ENCODE data around the gene RBCK1. TPM values are rescaled to one million over a fixed set of nuclear protein-coding genes. Genes with fewer than 3 reads are reported as not detected.
"Not testable (repeated sequence)": the region's sequence is repeated elsewhere in the genome, so short reads cannot be mapped to it uniquely, and the experiment has no call there.

Gene RBCK1
- total and polyA plus RNA-seq, 7 donors: 34.1 to 52.5 (median 43.1) TPM

- intact Hi-C loops (cut with DNase I): no loop called here
- DNase-seq (no peak), ATAC-seq (no peak)
- H3K27ac ChIP-seq: no peak overlapping the region
- H3K9me3 ChIP-seq: no peaks in the 10 kb centered on the region
- peaks cover 0 to 6% of the 10 kb centered on the region in 2 donors for H3K36me3 ChIP-seq (ENCODE audit: insufficient read depth in 1 of 2, low read depth in 1 of 2)
- 82 to 90% (median 87%) methylated on average over 21 of the region's 21 CpGs for WGBS, 3 donors
- no peak for TF ChIP-seq CTCF (IDR thresholded peaks at IDR 0.05)
- no peaks in the 10 kb centered on the region for H3K27me3 ChIP-seq (ENCODE audit: insufficient read depth in 3 of 3, low read length in 2 of 3)
- H3K4me1 ChIP-seq: no peaks in the 10 kb centered on the region
- no peak overlapping the region for H3K4me3 ChIP-seq
Observed at GRCh38 chr20:388034-388994, 19.8 kb upstream of the RBCK1 start.

GRCh38 chr20:389220-389619 is 18.9 kb upstream of the RBCK1 start:
- Histone ChIP-seq H3K27ac (no peak overlapping the region), H3K9me3 (no peaks in the 10 kb centered on the region), H3K36me3 (ENCODE audit: insufficient read depth in 1 of 2, low read depth in 1 of 2) (peaks cover 0 to 6% of the 10 kb centered on the region in 2 donors), H3K27me3 (ENCODE audit: insufficient read depth in 3 of 3, low read length in 2 of 3) (no peaks in the 10 kb centered on the region), H3K4me3 (no peak overlapping the region), H3K4me1 (no peaks in the 10 kb centered on the region)
- no peak for ATAC-seq
- whole genome bisulfite sequencing, 3 donors: 56 to 86% (median 62%) methylated on average over 6 of the region's 6 CpGs
- intact Hi-C loops (cut with DNase I): no loop called here
- DNase-seq: no peak
- TF ChIP-seq CTCF (IDR thresholded peaks at IDR 0.05): no peak

- DNase-seq (no peak), ATAC-seq (no peak)
- Histone ChIP-seq H3K27ac (no peak overlapping the region), H3K9me3 (no peaks in the 10 kb centered on the region), H3K36me3 (ENCODE audit: insufficient read depth in 1 of 2, low read depth in 1 of 2) (peaks cover 0 to 12% of the 10 kb centered on the region in 2 donors), H3K4me1 (no peaks in the 10 kb centered on the region), H3K4me3 (no peak overlapping the region), H3K27me3 (ENCODE audit: insufficient read depth in 3 of 3, low read length in 2 of 3) (no peaks in the 10 kb centered on the region)
- intact Hi-C loops (cut with DNase I): no loop called here
- no peak for TF ChIP-seq CTCF (IDR thresholded peaks at IDR 0.05)
- 88 to 90% (median 88%) methylated on average over 29 of the region's 29 CpGs for WGBS, 3 donors
Observed at GRCh38 chr20:391041-391711, 16.9 kb upstream of the RBCK1 start.

GRCh38 chr20:393296-393695 is 14.8 kb upstream of the RBCK1 start:
- H3K9me3 ChIP-seq; DNase-seq; H3K27ac ChIP-seq; H3K4me1 ChIP-seq; intact Hi-C loops (cut with DNase I); H3K27me3 ChIP-seq (ENCODE audit: insufficient read depth in 3 of 3, low read length in 2 of 3); H3K4me3 ChIP-seq; ATAC-seq: not testable (repeated sequence)
- peaks cover 0 to 12% of the 10 kb centered on the region in 2 donors for H3K36me3 ChIP-seq (ENCODE audit: insufficient read depth in 1 of 2, low read depth in 1 of 2)
- WGBS, 3 donors: 81 to 95% (median 85%) methylated on average over 2 of the region's 2 CpGs

GRCh38 chr20:396252-396618 is 11.9 kb upstream of the RBCK1 start:
- ATAC-seq (no peak), DNase-seq (no peak)
- intact Hi-C loops (cut with DNase I): loop anchor here in 1 of 2 donors (5.0 kb wide), 1 partner anchor 34 kb away; no protein-coding TSS in a partner anchor
- no peak for TF ChIP-seq CTCF (IDR thresholded peaks at IDR 0.05)
- peaks cover 0 to 12% of the 10 kb centered on the region in 2 donors for H3K36me3 ChIP-seq (ENCODE audit: insufficient read depth in 1 of 2, low read depth in 1 of 2)
- no peaks in the 10 kb centered on the region for H3K9me3 ChIP-seq
- no peak overlapping the region for H3K27ac ChIP-seq
- WGBS, 3 donors: 86 to 94% (median 88%) methylated on average over 22 to 24 of the region's 24 CpGs
- H3K27me3 ChIP-seq (ENCODE audit: insufficient read depth in 3 of 3, low read length in 2 of 3): no peaks in the 10 kb centered on the region
- H3K4me3 ChIP-seq: no peak overlapping the region
- H3K4me1 ChIP-seq: no peaks in the 10 kb centered on the region
